ENCODE measurements around the gene ARFIP1. TPM values are rescaled to one million over a fixed set of nuclear protein-coding genes. Genes with fewer than 3 reads are reported as not detected.

ARFIP1 gene
- total RNA-seq, 1 donor: 55.5 TPM

GRCh38 chr4:152927737-152928136 is 148.0 kb downstream of the ARFIP1 start:
- no peak for DNase-seq (ENCODE audit: low read depth)
- H3K4me3 ChIP-seq (ENCODE audit: low read depth, low read length): no peak overlapping the region
- TF ChIP-seq, protein P1, sequence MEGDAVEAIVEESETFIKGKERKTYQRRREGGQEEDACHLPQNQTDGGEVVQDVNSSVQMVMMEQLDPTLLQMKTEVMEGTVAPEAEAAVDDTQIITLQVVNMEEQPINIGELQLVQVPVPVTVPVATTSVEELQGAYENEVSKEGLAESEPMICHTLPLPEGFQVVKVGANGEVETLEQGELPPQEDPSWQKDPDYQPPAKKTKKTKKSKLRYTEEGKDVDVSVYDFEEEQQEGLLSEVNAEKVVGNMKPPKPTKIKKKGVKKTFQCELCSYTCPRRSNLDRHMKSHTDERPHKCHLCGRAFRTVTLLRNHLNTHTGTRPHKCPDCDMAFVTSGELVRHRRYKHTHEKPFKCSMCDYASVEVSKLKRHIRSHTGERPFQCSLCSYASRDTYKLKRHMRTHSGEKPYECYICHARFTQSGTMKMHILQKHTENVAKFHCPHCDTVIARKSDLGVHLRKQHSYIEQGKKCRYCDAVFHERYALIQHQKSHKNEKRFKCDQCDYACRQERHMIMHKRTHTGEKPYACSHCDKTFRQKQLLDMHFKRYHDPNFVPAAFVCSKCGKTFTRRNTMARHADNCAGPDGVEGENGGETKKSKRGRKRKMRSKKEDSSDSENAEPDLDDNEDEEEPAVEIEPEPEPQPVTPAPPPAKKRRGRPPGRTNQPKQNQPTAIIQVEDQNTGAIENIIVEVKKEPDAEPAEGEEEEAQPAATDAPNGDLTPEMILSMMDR (IDR thresholded peaks at IDR 0.05; ENCODE audit: insufficient read depth, low read length): no peak

DNA sequence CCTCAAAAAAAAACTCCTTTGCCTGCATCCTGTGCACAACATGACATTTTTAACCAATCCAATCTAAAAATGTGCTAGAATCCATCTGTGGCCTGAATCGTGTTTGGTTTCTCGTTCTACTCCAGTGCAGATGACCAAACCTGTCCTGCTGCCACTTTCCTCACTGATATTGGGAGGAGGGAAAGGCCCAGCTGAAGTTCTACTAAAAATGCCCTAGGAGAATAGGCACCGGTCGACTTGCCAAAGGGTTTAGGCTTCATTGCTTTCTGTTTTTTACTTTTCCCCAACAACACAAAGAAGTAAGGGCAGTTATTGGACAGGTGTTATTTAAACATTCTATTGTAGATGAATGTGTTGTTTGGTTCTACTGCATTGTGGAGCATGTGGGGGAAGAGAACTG is 148.5 kb downstream of the ARFIP1 start:
- no peak for DNase-seq (ENCODE audit: low read depth)
- TF ChIP-seq, protein P1 (IDR thresholded peaks at IDR 0.05; ENCODE audit: insufficient read depth, low read length): no peak
- H3K4me3 ChIP-seq (ENCODE audit: low read depth, low read length): no peak overlapping the region

DNA sequence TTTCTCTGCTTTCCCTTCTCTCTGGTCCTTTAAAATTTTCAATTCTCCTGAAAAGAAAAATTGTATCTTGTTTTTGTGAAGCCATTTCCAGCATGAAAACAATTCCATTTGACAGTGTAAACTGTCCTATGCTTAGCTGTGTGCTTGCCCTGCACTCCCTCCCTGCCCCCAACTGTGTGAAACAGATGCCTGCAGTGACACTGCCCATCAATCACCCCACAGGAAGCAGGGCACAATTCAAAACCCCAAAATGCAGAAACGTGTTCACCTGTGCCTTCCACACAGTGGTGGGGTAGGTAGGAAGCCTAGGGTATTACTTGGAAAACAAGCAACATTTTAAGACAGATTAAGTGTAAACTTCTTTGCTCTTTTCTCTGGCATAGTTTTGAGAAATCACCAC is 150.1 kb downstream of the ARFIP1 start:
- TF ChIP-seq, protein P1 (IDR thresholded peaks at IDR 0.05; ENCODE audit: insufficient read depth, low read length): no peak
- no peak overlapping the region for H3K4me3 ChIP-seq (ENCODE audit: low read depth, low read length)
- no peak for DNase-seq (ENCODE audit: low read depth)

DNA sequence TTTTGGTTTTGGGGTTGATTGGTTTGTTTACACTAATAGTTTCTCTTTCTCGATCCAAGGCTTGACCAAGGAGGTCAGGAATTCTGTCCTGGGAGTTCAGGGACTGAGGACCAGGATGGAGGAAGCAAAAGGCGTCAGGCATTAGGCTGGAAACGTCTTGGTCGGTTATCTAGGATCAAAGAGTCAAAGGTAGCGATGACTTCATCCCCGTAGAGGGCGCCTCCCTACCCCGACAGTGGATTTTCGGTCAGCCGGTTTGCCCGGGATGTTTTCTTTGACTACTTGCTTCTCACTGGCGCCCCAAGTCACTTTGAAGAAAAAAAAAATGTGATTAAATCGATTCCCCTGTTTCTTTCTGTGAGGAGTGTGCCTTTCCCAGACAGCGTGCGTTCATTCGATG is 155.4 kb downstream of the ARFIP1 start:
- no peak for DNase-seq (ENCODE audit: low read depth)
- TF ChIP-seq, protein P1 (IDR thresholded peaks at IDR 0.05; ENCODE audit: insufficient read depth, low read length): no peak

DNA sequence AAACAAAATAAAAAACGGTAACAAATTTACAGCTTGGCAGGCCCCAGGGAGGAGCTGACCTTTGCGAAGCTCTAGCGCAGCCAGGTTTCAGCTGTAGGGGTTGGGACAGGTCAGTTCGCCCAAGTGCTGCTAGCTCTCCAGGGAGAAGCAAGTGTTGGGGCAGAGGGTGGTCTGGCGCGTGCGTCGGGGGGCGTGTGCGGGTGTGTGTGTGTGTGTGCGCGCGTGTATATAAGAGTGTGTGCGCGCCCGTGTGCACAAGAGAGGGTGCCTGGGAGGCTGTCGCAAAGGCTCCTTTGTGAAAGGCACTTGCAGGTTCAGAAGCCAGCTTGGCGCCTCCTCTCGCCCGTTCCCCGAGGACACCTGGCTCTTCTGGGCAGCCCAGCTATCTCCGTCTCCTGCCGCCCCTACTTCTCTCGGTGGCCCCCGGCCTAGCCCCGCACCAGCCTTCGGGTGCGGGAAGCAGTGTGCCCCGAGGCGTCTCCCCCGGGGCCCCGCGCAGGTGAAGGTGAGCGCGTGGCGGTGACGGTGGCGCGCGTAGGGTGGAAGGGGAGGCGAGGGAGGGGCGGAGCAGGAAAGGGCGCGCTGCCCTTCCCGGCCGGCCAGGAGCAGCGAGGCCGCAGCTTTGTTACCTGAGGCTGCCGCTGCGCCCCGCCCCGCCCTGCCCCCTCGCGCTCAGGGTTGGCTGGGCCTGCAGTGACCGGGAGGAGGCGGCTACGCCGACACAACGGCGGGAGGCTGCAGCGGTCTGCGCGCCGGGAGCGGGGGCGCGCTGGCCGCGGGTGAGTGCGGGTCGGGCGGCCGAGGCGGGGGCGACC is 156.1 kb downstream of the ARFIP1 start, which contains the start of gene FHDC1:
TSS of gene FHDC1 (plus strand) at position 693 of the 815 bp plus-strand sequence. CDS start 6,735 bp downstream, outside the sequence.
- peak within 1 kb of the TSS; percentile 62 for H3K4me3 ChIP-seq (ENCODE audit: low read depth, low read length)
- DNase-seq (ENCODE audit: low read depth): no peak
- TF ChIP-seq, protein P1 (IDR thresholded peaks at IDR 0.05; ENCODE audit: insufficient read depth, low read length): no peak

More for the DNA sequence above, 155.4 kb downstream of the ARFIP1 start:
- H3K4me3 ChIP-seq (ENCODE audit: low read depth, low read length): no peak overlapping the region

DNA sequence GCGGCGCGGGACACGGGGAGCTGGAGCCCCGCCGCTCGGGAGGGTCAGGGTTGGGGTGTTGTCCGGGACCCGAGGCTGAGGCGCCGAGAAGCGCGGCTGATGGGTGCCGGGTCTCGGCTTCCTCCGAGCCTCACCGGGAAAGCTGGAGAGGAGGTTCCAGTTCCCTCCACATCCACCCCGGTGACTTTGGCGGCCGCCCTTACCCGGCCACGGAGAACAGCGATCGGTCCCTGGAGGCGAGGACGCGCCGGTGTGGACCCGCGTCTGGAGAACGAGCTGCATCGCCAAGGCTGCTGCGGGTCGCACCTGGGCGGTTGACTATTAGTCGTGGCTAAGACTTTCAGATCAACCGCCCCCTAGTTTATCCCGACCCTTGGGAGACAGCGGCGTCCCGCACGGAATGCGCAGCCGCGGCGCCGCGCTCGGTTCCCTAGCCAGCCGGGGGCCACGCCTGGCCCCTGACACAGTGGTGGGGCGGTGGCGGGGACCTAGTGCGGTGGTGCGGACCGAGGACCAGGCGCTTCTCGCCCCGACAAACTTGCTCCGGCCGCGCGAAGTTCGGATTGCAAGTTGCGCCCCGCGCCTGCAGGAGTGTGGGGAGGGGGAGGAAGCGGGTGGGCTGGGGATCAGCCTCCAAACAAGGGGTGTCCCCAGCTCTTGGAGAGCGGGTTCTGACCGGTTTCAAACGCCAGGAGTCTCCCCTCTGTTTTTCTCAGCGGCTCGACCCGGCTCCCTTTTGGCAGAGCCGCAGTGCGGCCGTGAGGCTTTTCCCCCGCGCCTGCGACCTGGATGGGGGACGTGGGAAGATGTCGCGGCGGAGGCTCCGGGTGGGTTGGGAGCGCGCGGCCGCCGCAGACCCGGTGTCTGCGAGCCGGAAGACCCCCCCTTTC is 156.9 kb downstream of the ARFIP1 start:
- peak overlapping the region; percentile 62 for H3K4me3 ChIP-seq (ENCODE audit: low read depth, low read length)
- TF ChIP-seq, protein P1 (IDR thresholded peaks at IDR 0.05; ENCODE audit: insufficient read depth, low read length): no peak
- peak; percentile 12 for DNase-seq (ENCODE audit: low read depth)

All from fibroblast of the aortic adventitia (primary cell).